Measurements from ENCODE around the gene HNF4A.

Gene HNF4A

DNA sequence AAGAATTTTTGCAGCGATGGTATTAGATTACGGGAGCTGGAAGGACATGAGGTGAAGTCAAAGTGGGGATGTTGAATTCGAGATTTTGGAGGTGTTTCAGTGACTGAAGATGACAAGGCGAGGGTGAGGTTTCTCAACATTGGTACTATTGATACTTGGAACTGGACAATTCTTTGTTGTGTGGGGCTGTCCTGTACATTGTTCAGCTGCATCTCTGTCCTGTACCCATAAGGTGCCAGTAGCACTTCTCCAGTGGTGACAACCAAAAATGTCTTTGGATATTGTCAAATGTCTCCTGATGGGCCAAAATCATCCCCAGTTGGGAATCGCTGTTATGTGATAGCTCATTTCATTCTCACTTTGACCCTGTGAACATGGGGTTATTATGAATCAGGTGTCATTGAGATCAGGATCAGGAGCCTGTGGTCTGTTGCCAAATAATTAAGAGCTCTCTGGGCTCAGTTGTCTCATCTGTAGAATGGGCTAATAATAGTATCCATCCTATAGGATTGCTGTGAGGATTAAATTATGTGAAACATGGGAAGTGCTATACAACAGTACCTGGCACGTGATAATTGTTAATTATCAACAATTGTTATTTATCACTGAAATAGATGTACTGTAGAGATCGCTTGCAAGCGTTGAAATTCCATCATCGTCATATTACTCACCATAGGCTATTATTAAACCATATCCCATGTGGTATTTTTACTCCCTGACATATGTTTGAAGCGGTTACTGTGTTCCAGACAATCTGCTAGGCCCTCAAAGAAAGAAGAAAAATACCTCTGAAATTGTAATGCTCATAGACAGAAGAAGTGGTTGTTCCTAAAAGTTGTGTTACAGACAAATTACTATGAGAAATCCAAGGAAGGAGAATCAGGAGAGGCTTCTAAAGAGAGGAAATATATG, 71.6 kb downstream of the HNF4A start:
- DNase-seq (ENCODE audit: low read depth): no peak

DNA sequence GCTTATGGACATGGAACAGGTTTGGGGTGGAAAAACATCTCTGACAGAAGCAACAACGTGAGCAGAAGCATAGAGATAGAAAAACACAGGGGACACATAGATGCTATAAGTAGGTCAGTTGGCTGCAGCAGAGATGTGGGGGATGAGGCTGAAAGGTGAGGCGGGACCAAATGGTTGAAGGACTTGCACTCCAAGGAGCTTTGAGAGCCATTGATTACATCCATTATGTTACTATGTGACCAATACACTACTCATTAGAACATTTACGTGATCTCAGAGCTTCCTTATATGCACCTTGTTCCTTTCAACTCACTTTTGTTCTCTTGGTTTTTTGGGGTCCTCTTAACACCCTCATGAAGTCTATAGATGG, 72.3 kb downstream of the HNF4A start:
- no peak for DNase-seq (ENCODE audit: low read depth)

DNA sequence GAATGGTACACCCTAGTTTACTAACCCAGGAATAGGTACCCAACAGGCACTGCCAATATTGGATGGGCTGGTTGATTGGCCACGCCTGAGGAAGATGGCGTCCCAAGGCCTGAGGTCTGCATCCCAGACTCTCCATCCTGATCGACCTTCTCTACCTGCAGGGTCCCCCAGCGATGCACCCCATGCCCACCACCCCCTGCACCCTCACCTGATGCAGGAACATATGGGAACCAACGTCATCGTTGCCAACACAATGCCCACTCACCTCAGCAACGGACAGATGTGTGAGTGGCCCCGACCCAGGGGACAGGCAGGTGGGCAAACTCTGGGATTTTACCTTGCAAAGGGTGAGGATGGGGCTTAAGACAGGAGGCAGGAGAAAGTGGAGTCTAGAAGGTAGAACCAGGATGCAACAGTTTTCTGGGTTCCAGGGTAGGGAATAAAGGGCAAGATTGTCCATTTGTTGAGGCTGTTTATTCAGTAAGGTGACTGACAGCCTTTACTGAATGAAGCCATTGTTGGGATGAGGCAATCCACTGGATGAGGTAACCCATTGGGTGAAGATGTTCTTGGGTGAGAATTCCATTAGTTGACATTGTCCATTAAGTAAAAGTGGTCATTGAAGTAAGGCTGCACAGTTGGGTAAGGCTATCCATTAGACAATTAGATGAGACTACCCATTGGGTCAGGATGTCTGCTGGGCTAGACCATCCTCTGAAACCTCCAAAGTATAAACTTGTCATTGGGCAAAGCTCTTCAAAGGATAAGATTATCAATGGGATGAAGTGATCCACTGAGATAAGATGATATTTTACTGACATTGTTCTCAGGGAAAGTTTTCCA, 72.9 kb downstream of the HNF4A start:
- DNase-seq (ENCODE audit: low read depth): no peak

DNA sequence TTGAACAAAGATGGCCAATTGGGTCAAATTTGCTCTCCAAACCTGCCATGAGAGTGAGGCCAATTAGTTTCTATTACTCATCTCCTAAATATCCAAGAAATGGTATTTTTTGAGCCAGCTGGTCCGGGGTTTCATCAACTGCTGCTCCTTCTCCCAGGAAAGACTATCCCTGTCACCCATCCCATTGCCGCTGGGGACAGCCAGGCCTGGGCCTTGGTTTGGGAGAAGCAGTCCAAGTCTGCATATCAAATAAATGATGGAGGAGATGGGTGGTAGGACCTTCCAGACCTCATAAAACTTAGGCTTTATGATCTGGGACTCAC, 73.5 kb downstream of the HNF4A start:
- no peak for DNase-seq (ENCODE audit: low read depth)

DNA sequence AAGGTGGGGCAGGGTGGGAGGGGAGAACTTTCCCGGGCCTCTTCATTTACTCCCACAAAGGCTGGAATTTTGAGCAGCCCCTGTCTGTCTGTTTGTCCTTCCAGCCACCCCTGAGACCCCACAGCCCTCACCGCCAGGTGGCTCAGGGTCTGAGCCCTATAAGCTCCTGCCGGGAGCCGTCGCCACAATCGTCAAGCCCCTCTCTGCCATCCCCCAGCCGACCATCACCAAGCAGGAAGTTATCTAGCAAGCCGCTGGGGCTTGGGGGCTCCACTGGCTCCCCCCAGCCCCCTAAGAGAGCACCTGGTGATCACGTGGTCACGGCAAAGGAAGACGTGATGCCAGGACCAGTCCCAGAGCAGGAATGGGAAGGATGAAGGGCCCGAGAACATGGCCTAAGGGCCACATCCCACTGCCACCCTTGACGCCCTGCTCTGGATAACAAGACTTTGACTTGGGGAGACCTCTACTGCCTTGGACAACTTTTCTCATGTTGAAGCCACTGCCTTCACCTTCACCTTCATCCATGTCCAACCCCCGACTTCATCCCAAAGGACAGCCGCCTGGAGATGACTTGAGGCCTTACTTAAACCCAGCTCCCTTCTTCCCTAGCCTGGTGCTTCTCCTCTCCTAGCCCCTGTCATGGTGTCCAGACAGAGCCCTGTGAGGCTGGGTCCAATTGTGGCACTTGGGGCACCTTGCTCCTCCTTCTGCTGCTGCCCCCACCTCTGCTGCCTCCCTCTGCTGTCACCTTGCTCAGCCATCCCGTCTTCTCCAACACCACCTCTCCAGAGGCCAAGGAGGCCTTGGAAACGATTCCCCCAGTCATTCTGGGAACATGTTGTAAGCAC, 74.1 kb downstream of the HNF4A start:
- DNase-seq (ENCODE audit: low read depth): no peak

DNA sequence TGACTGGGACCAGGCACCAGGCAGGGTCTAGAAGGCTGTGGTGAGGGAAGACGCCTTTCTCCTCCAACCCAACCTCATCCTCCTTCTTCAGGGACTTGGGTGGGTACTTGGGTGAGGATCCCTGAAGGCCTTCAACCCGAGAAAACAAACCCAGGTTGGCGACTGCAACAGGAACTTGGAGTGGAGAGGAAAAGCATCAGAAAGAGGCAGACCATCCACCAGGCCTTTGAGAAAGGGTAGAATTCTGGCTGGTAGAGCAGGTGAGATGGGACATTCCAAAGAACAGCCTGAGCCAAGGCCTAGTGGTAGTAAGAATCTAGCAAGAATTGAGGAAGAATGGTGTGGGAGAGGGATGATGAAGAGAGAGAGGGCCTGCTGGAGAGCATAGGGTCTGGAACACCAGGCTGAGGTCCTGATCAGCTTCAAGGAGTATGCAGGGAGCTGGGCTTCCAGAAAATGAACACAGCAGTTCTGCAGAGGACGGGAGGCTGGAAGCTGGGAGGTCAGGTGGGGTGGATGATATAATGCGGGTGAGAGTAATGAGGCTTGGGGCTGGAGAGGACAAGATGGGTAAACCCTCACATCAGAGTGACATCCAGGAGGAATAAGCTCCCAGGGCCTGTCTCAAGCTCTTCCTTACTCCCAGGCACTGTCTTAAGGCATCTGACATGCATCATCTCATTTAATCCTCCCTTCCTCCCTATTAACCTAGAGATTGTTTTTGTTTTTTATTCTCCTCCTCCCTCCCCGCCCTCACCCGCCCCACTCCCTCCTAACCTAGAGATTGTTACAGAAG, 75.0 kb downstream of the HNF4A start:
- DNase-seq (ENCODE audit: low read depth): no peak

DNA sequence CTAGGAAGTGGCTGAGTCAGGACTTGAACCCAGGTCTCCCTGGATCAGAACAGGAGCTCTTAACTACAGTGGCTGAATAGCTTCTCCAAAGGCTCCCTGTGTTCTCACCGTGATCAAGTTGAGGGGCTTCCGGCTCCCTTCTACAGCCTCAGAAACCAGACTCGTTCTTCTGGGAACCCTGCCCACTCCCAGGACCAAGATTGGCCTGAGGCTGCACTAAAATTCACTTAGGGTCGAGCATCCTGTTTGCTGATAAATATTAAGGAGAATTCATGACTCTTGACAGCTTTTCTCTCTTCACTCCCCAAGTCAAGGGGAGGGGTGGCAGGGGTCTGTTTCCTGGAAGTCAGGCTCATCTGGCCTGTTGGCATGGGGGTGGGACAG, 75.6 kb downstream of the HNF4A start:
- no peak for DNase-seq (ENCODE audit: low read depth)

DNA sequence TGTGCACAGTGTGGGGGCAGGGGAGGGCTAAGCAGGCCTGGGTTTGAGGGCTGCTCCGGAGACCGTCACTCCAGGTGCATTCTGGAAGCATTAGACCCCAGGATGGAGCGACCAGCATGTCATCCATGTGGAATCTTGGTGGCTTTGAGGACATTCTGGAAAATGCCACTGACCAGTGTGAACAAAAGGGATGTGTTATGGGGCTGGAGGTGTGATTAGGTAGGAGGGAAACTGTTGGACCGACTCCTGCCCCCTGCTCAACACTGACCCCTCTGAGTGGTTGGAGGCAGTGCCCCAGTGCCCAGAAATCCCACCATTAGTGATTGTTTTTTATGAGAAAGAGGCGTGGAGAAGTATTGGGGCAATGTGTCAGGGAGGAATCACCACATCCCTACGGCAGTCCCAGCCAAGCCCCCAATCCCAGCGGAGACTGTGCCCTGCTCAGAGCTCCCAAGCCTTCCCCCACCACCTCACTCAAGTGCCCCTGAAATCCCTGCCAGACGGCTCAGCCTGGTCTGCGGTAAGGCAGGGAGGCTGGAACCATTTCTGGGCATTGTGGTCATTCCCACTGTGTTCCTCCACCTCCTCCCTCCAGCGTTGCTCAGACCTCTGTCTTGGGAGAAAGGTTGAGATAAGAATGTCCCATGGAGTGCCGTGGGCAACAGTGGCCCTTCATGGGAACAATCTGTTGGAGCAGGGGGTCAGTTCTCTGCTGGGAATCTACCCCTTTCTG, 76.2 kb downstream of the HNF4A start:
- no peak for DNase-seq (ENCODE audit: low read depth)

DNA sequence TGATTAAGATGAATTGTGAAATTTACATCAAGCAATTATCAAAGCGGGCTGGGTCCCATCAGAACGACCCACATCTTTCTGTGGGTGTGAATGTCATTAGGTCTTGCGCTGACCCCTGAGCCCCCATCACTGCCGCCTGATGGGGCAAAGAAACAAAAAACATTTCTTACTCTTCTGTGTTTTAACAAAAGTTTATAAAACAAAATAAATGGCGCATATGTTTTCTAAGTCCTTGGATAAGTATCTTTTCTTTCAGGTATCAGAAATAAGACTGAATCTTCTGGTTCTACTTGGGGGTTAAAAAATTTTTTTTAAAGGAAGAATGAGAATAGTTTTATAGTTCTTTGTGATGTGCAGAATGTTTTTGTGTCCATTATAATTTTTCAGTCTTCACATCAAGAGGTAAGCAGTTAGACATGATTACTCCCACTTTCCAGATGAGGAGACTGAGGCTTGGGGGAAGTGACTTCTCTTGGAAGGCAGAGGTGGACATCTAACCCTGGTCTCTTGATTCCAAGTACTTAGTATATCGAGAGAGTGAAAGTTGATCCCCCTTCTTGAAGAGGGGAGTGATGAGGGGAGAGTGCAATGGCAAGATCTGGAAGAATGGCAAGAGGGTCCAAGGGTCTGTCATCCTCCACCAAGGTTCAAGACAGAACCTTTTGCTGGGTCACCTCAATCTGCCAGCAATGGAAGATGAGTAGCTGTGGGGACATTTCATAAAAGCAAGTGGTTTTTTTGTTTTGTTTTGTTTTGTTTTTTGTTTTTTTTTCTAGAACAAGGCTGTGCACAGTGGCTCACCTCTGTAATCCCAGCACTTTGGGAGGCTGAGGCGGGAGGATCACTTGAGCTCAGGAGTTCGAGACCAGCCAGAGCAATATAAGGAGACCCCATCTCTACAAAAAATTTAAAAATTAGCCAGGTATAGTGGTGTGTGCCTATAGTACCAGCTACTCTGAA, 77.4 kb downstream of the HNF4A start:
- no peak for DNase-seq (ENCODE audit: low read depth)

DNA sequence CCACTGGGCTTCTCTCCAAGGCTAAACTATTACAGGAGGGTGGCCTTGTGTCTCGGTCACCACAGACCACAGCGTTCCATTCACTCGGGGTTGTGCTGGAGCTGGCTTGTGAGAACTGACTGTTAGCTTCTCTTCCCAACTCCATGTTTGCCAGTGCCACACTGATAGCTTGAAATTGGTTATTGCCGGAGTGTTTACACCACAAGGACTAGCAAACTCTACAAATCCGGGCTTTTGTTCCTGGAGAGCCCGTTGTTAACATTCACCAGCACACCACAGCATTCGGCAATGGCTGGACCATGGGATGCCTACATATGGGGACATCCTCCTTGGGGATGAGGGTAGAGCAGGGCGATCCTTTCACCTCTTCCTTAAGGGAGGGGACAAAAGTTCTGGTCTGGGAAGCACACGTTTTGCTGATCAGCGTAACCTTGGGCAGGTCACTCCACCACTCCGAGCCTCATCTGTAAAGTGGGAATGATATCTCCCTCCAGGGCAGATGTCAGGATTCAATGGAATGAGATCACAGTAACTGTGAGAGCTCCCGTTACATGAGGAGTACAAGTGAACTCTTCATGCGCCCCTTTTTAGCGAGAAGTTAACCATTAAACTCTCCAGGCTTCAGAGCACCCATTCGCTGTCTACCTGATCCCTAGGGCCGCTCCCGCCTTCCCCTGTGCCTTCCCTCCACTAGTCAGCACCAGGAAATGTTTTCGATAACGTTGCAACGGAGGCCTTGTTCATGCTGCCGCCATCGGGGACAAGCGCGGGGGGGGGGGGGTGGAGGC, 78.4 kb downstream of the HNF4A start:
- DNase-seq (ENCODE audit: low read depth): no peak

DNA sequence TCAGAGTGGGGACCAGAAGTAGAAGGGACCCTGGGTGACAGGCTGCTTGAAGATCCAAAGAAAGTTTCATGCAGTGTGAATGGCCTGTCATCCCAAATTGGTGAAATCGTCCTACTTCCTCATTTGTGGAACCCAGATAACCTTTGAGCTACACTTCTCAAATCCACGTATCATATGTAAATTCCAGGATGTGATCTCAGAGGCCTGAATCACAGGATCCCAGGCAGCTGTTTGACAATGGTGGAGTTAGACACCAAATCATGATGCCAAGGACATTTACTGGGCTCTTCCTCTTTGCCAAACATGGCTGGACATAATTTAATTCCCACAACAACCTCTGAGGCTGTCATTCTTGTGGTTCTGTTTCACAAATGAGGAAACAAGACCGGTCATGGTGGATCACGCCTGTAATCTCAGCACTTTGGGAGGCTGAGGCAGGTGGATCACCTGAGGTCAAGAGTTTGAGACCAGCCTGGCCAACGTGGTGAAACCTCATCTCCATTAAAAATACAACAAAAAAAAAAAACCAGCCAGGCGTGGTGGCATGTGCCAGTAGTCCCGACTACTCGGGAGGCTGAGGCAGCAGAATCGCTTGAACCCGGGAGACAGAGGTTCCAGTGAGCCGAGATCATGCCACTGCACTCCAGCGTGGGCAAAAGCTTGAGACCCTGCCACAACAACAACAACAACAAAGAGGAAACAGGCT, 80.3 kb downstream of the HNF4A start:
- DNase-seq (ENCODE audit: low read depth): no peak

DNA sequence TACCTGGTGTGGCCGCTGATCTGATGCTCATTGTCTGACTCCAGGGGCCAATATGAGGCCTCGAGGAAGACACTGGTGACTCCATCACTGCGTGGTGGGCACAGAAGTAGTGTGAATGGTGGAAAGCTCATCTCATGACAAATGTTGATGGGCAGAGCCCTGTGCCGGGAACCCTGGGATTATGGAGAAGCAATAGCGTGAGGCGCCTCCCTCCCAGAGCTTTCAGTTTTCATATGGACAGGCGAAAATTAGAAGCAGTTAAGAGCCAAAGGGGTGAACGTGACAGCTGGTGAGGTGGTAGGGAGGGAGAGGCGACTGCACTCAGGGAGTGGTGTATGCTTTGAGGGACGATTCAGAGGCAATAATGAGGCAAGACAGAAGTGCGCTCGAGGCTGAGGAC, 80.9 kb downstream of the HNF4A start:
- no peak for DNase-seq (ENCODE audit: low read depth)

DNA sequence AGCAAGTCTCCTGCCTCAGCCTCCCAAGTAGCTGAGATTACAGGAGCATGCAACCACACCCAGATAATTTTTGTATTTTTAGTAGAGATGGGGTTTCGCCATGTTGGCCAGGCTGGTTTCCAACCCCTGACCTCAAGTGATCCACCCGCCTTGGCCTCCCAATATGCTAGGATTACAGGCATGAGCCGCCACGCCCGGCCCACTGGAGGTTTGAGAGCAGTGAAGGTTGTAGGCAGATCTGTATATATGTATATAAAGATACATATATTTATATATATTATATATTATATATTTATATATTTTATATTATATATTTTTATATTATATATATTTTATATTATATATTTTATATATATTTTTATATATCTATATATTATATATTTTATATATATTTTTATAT, 82.0 kb downstream of the HNF4A start:
- DNase-seq (ENCODE audit: low read depth): no peak

DNA sequence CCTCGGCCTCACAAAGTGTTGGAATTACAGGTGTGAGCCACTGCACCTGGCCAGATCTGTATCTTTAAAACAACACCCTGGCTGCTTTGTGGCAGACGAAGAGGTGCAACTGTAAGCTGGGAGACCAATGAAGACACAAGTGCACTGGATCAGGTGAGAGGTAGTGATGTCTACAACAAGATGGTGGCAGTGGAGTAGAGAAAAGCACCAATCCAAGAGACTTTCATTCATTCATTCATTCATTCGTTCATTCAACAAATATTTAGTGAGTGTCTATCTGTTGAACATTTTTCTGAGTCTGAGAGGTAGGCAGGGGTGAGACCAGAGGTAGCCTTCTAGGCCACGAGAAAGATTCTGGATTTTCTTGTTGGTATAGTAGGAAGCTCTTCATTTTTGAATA, 83.3 kb downstream of the HNF4A start:
- no peak for DNase-seq (ENCODE audit: low read depth)

DNA sequence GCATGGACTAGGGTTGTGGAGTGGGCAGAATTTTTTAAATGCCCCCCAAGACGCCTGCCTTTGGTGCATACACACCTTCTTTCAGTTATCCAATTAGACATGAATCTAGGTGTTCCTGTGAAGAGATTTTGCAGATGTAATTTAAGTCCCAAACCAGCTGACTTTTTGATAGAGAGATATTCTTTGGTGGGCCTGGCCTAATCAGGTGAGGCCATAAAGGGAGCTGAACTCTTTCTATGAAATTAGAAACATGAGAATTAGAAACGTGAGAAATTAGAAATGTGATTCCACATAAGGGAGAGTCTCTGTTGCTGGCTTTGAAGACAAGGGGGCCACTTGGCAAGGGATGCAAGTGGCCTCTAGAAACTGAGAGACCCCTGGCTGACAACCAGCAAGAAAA, 83.8 kb downstream of the HNF4A start:
- no peak for DNase-seq (ENCODE audit: low read depth)

DNA sequence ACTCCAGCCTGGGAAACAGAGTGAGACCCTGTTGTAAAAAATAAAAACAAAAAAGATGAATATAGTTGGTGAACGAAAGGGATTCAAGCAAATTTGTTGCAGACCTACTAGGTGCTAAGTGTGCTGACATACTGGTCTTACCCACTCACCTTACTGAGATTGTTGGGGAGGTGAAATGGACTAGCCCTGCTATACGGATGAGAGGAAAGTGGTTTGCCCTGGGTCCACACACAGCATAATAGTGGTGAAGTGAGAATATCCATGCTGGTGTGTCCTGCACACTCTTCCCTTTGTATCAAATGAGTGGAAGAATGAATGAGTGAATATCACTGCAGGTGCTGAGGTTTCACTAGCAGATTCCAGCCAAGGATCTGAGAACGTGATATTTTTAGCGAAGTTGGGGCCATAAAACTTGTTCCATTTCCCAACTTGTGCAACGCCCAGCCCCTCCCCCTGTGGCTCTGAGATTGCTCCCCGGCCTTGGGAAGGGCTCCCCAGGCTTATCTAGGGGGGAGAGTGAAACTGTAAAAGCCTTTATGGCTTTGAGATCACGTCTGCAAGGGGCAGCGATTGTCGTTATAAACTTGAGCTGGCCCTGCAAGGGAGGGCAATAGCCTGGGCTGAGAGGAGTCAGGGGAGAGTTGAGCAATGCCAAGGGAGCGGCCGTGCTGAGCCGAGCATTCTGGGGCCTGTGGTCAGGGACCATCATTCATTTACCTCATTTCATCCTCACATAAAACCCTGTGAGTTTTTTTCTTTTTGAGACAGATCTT, 87.0 kb downstream of the HNF4A start:
- DNase-seq (ENCODE audit: low read depth): no peak

Data from iris pigment epithelial cell (primary cell).